CD4-positive, alpha-beta T cell (primary cell): ENCODE data around the gene GBA2. TPM values are rescaled to one million over a fixed set of nuclear protein-coding genes. Genes with fewer than 3 reads are reported as not detected.

Source experiments
- ATAC-seq: fragments of 200-7000 bp; cut with Tn5 transposase; one replicate; pipeline ENCODE4 v1.10.0; 2022; ENCODE audit warnings: mild to moderate bottlenecking; ENCODE audit not compliant: poor library complexity
- CTCF ChIA-PET: fragments of 350-600 bp; sonication (Branson Sonifier 250); formaldehyde crosslinking; loops from one replicate; lab custom pipeline; 2021; ENCODE audit warnings: antibody characterized with exemption, inconsistent platforms; lab: Charles Lee
- POLR2A ChIA-PET: fragments of 350-600 bp; sonication (Branson Sonifier 250); formaldehyde crosslinking; loops from one replicate; lab custom pipeline; 2021; ENCODE audit warnings: antibody characterized with exemption, inconsistent platforms; lab: Charles Lee
- DNase-seq, 14 experiments: peaks; one replicate each; pipeline ENCODE4 v3.0.0-alpha.2; 2013 to 2020; ENCODE audit warnings: mixed read lengths in 2 of 14
- H3K27ac ChIP-seq, 2 donors: one replicate each; pipeline versions ENCODE4 v1.5.1 to v1.7.0; 2013; ENCODE audit warnings: low read length in 2 of 2, low read depth in 1 of 2, mild to moderate bottlenecking in 1 of 2
- H3K27me3 ChIP-seq, 2 experiments: 1 replicate in 1 of 2; 2 replicates in 1 of 2; pipeline versions ENCODE4 v1.6.1 to v1.7.0; 2013; ENCODE audit warnings: low read length in 2 of 2, control low read depth in 1 of 2, mild to moderate bottlenecking in 1 of 2, moderate library complexity in 1 of 2; ENCODE audit not compliant: insufficient read depth in 2 of 2, control insufficient read depth in 1 of 2
- H3K36me3 ChIP-seq: one replicate; pipeline ENCODE4 v1.6.1; 2013; ENCODE audit warnings: low read length, control low read depth; ENCODE audit not compliant: insufficient read depth
- H3K4me1 ChIP-seq: one replicate; pipeline ENCODE4 v1.6.1; 2013; ENCODE audit warnings: low read length, control low read depth; ENCODE audit not compliant: insufficient read depth
- H3K4me3 ChIP-seq: one replicate; pipeline ENCODE4 v1.5.1; 2013; ENCODE audit warnings: mild to moderate bottlenecking, low read length, moderate library complexity
- H3K9me3 ChIP-seq, 2 experiments: 1 replicate in 1 of 2; 2 replicates in 1 of 2; pipeline versions ENCODE4 v1.6.1 to v1.7.0; 2013; ENCODE audit warnings: low read length in 2 of 2, mild to moderate bottlenecking in 2 of 2, control low read depth in 1 of 2, moderate library complexity in 1 of 2; ENCODE audit not compliant: control insufficient read depth in 1 of 2, insufficient read depth in 1 of 2
- H3K27ac Mint-ChIP-seq: one replicate; pipeline ENCODE4 v1.8.0; 2020; ENCODE audit warnings: mixed read lengths
- H3K27me3 Mint-ChIP-seq: one replicate; pipeline ENCODE4 v1.8.0; 2021; ENCODE audit warnings: mixed read lengths
- H3K36me3 Mint-ChIP-seq: one replicate; pipeline ENCODE4 v1.8.0; 2021; ENCODE audit warnings: low read depth, mixed read lengths
- H3K4me1 Mint-ChIP-seq: one replicate; pipeline ENCODE4 v1.8.0; 2021; ENCODE audit warnings: low read depth, mixed read lengths
- H3K4me3 Mint-ChIP-seq: one replicate; pipeline ENCODE4 v1.8.0; 2020; ENCODE audit warnings: mild to moderate bottlenecking, mixed read lengths
- H3K9me3 Mint-ChIP-seq: one replicate; pipeline ENCODE4 v1.8.0; 2020; ENCODE audit warnings: mixed read lengths
- intact Hi-C, 2 experiments: fragments of 100-400 bp; cut with DNase I in 1 of 2; cut with micrococcal nuclease in 1 of 2; formaldehyde crosslinking; loops; one replicate each; pipeline versions ENCODE4 v1.15.1 to v1.9.0; 2023 to 2025; cut with DNase I, micrococcal nuclease
- total RNA-seq, 174 experiments: library from RNA in 2 of 174; stranded (reverse) in 2 of 174; gene quantifications; one replicate each; pipeline ENCODE4 v1.2.3 and lab custom pipeline; 2021 to 2026
- TF ChIP-seq, protein P1 (sequence below): fragments of 200-600 bp; IDR thresholded peaks from one replicate; pipeline ENCODE4 v1.8.0; 2022; ENCODE audit warnings: antibody characterized with exemption, mild to moderate bottlenecking

GBA2 gene
- total RNA-seq, 2 experiments from 2014 or later: 17.3 to 18.6 TPM

DNA sequence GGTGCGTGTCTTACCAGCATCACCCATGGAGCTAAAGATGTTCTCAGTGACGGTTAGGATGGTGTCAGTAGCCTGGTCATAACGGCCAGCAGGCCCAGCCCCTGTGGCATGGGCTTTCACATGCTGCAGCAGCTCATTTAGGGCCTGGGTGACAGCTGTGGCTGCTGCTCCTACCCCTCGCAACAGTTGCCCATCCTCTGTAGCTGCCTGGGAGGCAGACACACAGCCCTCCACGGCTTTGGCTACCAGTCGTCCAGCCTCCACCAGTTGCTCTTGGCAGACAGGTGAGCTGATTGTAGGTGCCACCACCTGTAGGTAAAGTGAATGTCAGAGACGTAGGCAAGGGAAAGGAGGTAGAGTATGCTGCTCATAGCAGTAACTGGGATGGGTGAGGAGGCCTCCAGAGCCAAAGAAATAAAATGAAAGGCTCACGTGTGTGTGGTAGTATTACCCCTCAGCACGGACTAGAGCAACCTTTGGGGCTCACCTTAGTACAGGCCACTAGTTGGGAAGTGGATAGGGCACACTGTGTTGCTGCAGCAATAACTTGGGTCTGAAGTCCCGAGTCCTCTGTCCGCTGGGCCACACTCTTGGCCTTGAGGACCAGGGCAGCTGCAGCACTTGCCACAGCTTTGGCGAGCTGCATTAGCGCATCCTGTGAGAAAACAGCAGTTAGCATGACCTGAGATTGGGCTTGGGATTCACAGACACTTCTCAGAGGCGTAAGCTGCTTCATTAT is 31.7 kb downstream of the GBA2 start:
- H3K4me1 Mint-ChIP-seq: no peaks in the 10 kb centered on the region
- no peaks in the 10 kb centered on the region for H3K9me3 Mint-ChIP-seq
- intact Hi-C loops: no loop called here
- H3K27ac Mint-ChIP-seq: no peak overlapping the region
- H3K27me3 Mint-ChIP-seq: no peaks in the 10 kb centered on the region
- CTCF ChIA-PET: interaction anchor here (1.0 to 1.2 kb wide), 2 partner anchors 11 to 21 kb away, joined by 3 to 4 read pairs; no protein-coding TSS in a partner anchor
- Histone ChIP-seq H3K9me3 (no peaks in the 10 kb centered on the region), H3K27ac (no peak overlapping the region), H3K4me3 (no peak overlapping the region), H3K36me3 (peaks cover 97% of the 10 kb centered on the region), H3K27me3 (no peaks in the 10 kb centered on the region), H3K4me1 (no peaks in the 10 kb centered on the region)
- no peak overlapping the region for H3K4me3 Mint-ChIP-seq
- ATAC-seq (no peak), DNase-seq (no peak)
- POLR2A ChIA-PET: interaction anchor here (1.4 to 1.8 kb wide), 2 partner anchors 10 to 14 kb away, joined by 3 to 5 read pairs; partner anchors contain the start of gene TLN1
- TF ChIP-seq, protein P1, sequence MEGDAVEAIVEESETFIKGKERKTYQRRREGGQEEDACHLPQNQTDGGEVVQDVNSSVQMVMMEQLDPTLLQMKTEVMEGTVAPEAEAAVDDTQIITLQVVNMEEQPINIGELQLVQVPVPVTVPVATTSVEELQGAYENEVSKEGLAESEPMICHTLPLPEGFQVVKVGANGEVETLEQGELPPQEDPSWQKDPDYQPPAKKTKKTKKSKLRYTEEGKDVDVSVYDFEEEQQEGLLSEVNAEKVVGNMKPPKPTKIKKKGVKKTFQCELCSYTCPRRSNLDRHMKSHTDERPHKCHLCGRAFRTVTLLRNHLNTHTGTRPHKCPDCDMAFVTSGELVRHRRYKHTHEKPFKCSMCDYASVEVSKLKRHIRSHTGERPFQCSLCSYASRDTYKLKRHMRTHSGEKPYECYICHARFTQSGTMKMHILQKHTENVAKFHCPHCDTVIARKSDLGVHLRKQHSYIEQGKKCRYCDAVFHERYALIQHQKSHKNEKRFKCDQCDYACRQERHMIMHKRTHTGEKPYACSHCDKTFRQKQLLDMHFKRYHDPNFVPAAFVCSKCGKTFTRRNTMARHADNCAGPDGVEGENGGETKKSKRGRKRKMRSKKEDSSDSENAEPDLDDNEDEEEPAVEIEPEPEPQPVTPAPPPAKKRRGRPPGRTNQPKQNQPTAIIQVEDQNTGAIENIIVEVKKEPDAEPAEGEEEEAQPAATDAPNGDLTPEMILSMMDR: no peak
- H3K36me3 Mint-ChIP-seq: peaks cover 98% of the 10 kb centered on the region

DNA sequence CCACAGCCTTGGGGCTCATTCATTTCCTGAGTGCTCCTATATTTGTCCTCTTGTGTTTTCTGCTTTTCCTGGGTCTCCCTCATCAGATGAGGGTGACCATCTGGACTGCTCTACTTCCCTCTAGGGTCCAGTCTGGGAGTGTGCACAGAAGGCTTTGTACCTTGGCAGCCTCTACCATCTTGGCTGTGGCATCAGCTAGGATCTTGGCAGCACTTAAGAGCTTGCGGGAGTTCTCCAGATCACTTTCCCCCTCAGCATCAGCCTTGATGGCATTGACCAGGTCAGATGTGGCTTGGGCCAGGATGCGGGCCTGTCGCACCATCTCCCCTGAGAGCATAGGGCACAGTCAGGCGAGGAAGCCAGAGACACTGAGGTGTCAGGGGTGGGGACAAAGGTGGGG is 32.8 kb downstream of the GBA2 start:
- intact Hi-C loops: no loop called here
- H3K9me3 ChIP-seq: no peaks in the 10 kb centered on the region
- CTCF ChIA-PET: interaction anchor here (0.5 kb wide), 1 partner anchor 49 kb away, joined by 3 read pairs; no protein-coding TSS in a partner anchor
- peaks cover 97% of the 10 kb centered on the region for H3K36me3 ChIP-seq
- TF ChIP-seq, protein P1: no peak
- ATAC-seq (no peak), DNase-seq (no peak)
- H3K4me3 ChIP-seq: no peak overlapping the region
- peaks cover 96% of the 10 kb centered on the region for H3K36me3 Mint-ChIP-seq
- POLR2A ChIA-PET: interaction anchor here (1.4 to 1.8 kb wide), 2 partner anchors 11 to 15 kb away, joined by 3 to 5 read pairs; partner anchors contain the start of gene TLN1
- no peaks in the 10 kb centered on the region for H3K4me1 Mint-ChIP-seq
- H3K9me3 Mint-ChIP-seq: no peaks in the 10 kb centered on the region
- no peak overlapping the region for H3K27ac Mint-ChIP-seq
- H3K27me3 ChIP-seq: no peaks in the 10 kb centered on the region
- no peaks in the 10 kb centered on the region for H3K27me3 Mint-ChIP-seq
- no peak overlapping the region for H3K27ac ChIP-seq
- no peaks in the 10 kb centered on the region for H3K4me1 ChIP-seq
- H3K4me3 Mint-ChIP-seq: no peak overlapping the region

DNA sequence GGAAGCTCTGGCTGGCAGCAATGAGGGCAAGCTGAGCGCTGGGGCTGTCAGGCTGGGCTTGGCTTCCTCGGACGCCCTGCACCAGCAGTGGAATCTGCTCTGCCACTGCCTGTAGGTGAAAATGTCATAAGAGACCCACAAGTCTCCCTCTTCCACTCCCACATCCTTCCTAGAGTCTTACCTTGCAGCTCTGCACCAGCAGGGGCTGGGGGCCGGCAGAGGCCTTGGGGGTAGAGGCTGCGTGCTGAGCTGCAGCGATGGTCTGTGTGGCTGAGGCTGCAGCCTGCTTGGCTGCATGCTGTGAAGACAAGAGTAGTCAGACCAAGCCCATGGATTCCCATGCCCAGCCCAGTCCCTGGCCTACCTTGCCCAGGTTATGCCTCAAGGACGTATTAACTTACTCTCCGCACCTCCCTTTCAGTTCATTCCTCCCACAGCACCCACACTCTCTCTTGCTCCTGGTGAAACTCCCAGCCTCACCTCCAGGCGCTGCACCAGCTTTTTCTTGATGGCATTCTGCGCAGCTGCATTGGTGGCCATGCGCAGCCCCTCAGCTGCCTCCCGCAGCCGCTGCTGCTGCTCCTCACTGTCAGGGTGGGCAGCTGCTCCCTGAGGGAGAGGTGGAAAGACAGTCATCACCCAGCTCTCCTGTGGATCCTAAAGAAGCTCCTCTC is 34.3 kb downstream of the GBA2 start:
- POLR2A ChIA-PET: no interaction called here
- ATAC-seq: no peak
- intact Hi-C loops: no loop called here

More for the DNA sequence above, 34.3 kb downstream of the GBA2 start:
- Histone ChIP-seq H3K36me3 (peaks cover 94% of the 10 kb centered on the region), H3K4me1 (no peaks in the 10 kb centered on the region), H3K4me3 (no peak overlapping the region), H3K9me3 (no peaks in the 10 kb centered on the region), H3K27ac (no peak overlapping the region), H3K27me3 (no peaks in the 10 kb centered on the region)
- Mint-ChIP-seq H3K27ac (no peak overlapping the region), H3K4me1 (no peaks in the 10 kb centered on the region), H3K36me3 (peaks cover 93% of the 10 kb centered on the region), H3K4me3 (no peak overlapping the region), H3K27me3 (no peaks in the 10 kb centered on the region), H3K9me3 (no peaks in the 10 kb centered on the region)
- TF ChIP-seq, protein P1: no peak
- CTCF ChIA-PET: interaction anchor here (1.0 kb wide), 1 partner anchor 24 kb away, joined by 3 read pairs; no protein-coding TSS in a partner anchor
- no peak for DNase-seq
